ENCODE results near the gene FBN1. TPM values are rescaled to one million over a fixed set of nuclear protein-coding genes. Genes with fewer than 3 reads are reported as not detected.
A peak's percentile ranks its signal among the peaks of the same experiment; 100 is the strongest.

The FBN1 gene
- total RNA-seq, 1 donor = 984 TPM

GRCh38 chr15:48371550-48371949, 274.0 kb downstream of the FBN1 start:
- DNase-seq (ENCODE audit: low read depth) = no peak
- no peak for TF ChIP-seq CTCF (IDR thresholded peaks at IDR 0.05; ENCODE audit: insufficient read depth, low read length)
- no peak overlapping the region for H3K4me3 ChIP-seq (ENCODE audit: low read depth, low read length)

GRCh38 chr15:48370460-48370859, 275.0 kb downstream of the FBN1 start:
- no peak overlapping the region for H3K4me3 ChIP-seq (ENCODE audit: low read depth, low read length)
- peak; percentile 81 for DNase-seq (ENCODE audit: low read depth)
- no peak for TF ChIP-seq CTCF (IDR thresholded peaks at IDR 0.05; ENCODE audit: insufficient read depth, low read length)

- H3K4me3 ChIP-seq (ENCODE audit: low read depth, low read length) = no peak overlapping the region
- DNase-seq (ENCODE audit: low read depth) = peak; percentile 59
- no peak for TF ChIP-seq CTCF (IDR thresholded peaks at IDR 0.05; ENCODE audit: insufficient read depth, low read length)
Observed at GRCh38 chr15:48367483-48367882, 278.0 kb downstream of the FBN1 start.

- TF ChIP-seq CTCF (IDR thresholded peaks at IDR 0.05; ENCODE audit: insufficient read depth, low read length) = no peak
- H3K4me3 ChIP-seq (ENCODE audit: low read depth, low read length) = no peak overlapping the region
- DNase-seq (ENCODE audit: low read depth) = peak; percentile 70
Observed at GRCh38 chr15:48366584-48367312, 278.8 kb downstream of the FBN1 start.

GRCh38 chr15:48365575-48365974, 279.9 kb downstream of the FBN1 start:
- H3K4me3 ChIP-seq (ENCODE audit: low read depth, low read length) = no peak overlapping the region
- DNase-seq (ENCODE audit: low read depth) = no peak
- TF ChIP-seq CTCF (IDR thresholded peaks at IDR 0.05; ENCODE audit: insufficient read depth, low read length) = no peak

GRCh38 chr15:48363474-48363873, 282.0 kb downstream of the FBN1 start:
- TF ChIP-seq CTCF (IDR thresholded peaks at IDR 0.05; ENCODE audit: insufficient read depth, low read length) = no peak
- no peak for DNase-seq (ENCODE audit: low read depth)
- no peak overlapping the region for H3K4me3 ChIP-seq (ENCODE audit: low read depth, low read length)

GRCh38 chr15:48361685-48362084, 283.8 kb downstream of the FBN1 start:
- TF ChIP-seq CTCF (IDR thresholded peaks at IDR 0.05; ENCODE audit: insufficient read depth, low read length) = no peak
- peak; percentile 31 for DNase-seq (ENCODE audit: low read depth)
- H3K4me3 ChIP-seq (ENCODE audit: low read depth, low read length) = no peak overlapping the region

Data from fibroblast of the aortic adventitia (primary cell).